HG02884 (cell line): ENCODE results near the gene SPINK14.

Experiments used
- ATAC-seq: cut with Tn5 transposase; IDR thresholded peaks from one replicate; pipeline ENCODE4 v1.9.1; 2021; ENCODE audit warnings: mild to moderate bottlenecking, moderate library complexity; ENCODE audit not compliant: unreplicated experiment

Gene SPINK14

GRCh38 chr5:148168246-148168645 lies at the start of gene SPINK14:
Gene SPINK14 (plus strand): TSS chr5:148168546. CDS start chr5:148169733, 1,187 bp downstream.
- no peak for ATAC-seq

GRCh38 chr5:148120317-148120716 lies 48.0 kb upstream of the SPINK14 start:
- ATAC-seq: no peak

- no peak for ATAC-seq
Observed at GRCh38 chr5:148125641-148126040, 42.7 kb upstream of the SPINK14 start.

- ATAC-seq: no peak
Observed at GRCh38 chr5:148135091-148136048, 33.0 kb upstream of the SPINK14 start.

- no peak for ATAC-seq
Observed at GRCh38 chr5:148140846-148141245, 27.5 kb upstream of the SPINK14 start.

GRCh38 chr5:148141645-148142044 lies 26.7 kb upstream of the SPINK14 start:
- ATAC-seq: no peak

- ATAC-seq: no peak
Observed at GRCh38 chr5:148145916-148146315, 22.4 kb upstream of the SPINK14 start.

GRCh38 chr5:148146487-148146886 lies 21.9 kb upstream of the SPINK14 start:
- no peak for ATAC-seq

- ATAC-seq: no peak
Observed at GRCh38 chr5:148147415-148147814, 20.9 kb upstream of the SPINK14 start.

GRCh38 chr5:148151872-148152271 lies 16.5 kb upstream of the SPINK14 start:
- no peak for ATAC-seq

- ATAC-seq: no peak
Observed at GRCh38 chr5:148152781-148153180, 15.6 kb upstream of the SPINK14 start.

- no peak for ATAC-seq
Observed at GRCh38 chr5:148156609-148157008, 11.7 kb upstream of the SPINK14 start.

GRCh38 chr5:148162038-148162437 lies 6.3 kb upstream of the SPINK14 start:
- no peak for ATAC-seq

GRCh38 chr5:148163345-148163744 lies 5.0 kb upstream of the SPINK14 start:
- ATAC-seq: no peak

GRCh38 chr5:148166550-148167283 lies 1.6 kb upstream of the SPINK14 start:
- ATAC-seq: no peak

GRCh38 chr5:148172377-148172776 lies 4.0 kb downstream of the SPINK14 start:
- ATAC-seq: no peak

GRCh38 chr5:148176480-148176879 lies 8.1 kb downstream of the SPINK14 start:
- no peak for ATAC-seq

- no peak for ATAC-seq
Observed at GRCh38 chr5:148177207-148177606, 8.9 kb downstream of the SPINK14 start.

- peak; percentile 81 for ATAC-seq
Observed at GRCh38 chr5:148179234-148179824, 11.0 kb downstream of the SPINK14 start.

- peak; percentile 93 for ATAC-seq
Observed at GRCh38 chr5:148186248-148187003, 18.1 kb downstream of the SPINK14 start.

- ATAC-seq: no peak
Observed at GRCh38 chr5:148191010-148191409, 22.7 kb downstream of the SPINK14 start.
